HG02981 (cell line): ENCODE data around the gene HIRIP3.
"Not testable (repeated sequence)": the region's sequence is repeated elsewhere in the genome, so short reads cannot be mapped to it uniquely, and the experiment has no call there.

Experiments used
- ATAC-seq: cut with Tn5 transposase; IDR thresholded peaks from one replicate; pipeline ENCODE4 v1.9.1; 2021; ENCODE audit warnings: mild to moderate bottlenecking, moderate library complexity; ENCODE audit not compliant: unreplicated experiment

HIRIP3 gene, protein sequence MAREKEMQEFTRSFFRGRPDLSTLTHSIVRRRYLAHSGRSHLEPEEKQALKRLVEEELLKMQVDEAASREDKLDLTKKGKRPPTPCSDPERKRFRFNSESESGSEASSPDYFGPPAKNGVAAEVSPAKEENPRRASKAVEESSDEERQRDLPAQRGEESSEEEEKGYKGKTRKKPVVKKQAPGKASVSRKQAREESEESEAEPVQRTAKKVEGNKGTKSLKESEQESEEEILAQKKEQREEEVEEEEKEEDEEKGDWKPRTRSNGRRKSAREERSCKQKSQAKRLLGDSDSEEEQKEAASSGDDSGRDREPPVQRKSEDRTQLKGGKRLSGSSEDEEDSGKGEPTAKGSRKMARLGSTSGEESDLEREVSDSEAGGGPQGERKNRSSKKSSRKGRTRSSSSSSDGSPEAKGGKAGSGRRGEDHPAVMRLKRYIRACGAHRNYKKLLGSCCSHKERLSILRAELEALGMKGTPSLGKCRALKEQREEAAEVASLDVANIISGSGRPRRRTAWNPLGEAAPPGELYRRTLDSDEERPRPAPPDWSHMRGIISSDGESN

DNA sequence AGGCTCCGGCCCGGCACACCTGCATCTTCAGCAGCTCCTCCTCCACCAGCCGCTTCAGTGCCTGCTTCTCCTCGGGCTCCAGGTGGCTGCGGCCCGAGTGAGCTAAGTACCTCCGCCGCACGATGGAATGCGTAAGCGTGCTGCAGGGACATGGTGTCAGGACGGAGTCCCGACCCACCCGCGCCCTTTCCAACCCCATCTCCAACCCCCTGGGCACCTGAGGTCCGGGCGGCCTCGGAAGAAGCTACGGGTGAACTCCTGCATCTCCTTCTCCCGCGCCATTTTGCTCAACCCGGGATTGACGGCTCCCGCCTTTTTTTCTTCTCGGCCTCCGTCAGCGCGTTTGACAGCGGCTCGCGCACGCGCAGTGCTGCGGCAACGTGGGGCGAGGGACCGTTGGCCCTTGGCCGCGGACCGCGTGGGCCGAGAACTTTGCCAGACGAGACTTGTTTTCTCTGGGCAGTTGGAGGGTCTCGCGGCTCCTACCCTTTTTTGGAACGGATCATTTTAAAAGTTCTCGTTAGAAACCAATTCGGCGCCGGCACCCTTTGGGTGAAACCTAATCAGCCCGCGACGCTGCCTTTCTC is at the start of gene HIRIP3:
Gene HIRIP3 (minus strand): TSS at position 294 of the 587 bp plus-strand sequence. CDS start 12 bp downstream, at position 282.
- ATAC-seq, result peak; percentile 32

DNA sequence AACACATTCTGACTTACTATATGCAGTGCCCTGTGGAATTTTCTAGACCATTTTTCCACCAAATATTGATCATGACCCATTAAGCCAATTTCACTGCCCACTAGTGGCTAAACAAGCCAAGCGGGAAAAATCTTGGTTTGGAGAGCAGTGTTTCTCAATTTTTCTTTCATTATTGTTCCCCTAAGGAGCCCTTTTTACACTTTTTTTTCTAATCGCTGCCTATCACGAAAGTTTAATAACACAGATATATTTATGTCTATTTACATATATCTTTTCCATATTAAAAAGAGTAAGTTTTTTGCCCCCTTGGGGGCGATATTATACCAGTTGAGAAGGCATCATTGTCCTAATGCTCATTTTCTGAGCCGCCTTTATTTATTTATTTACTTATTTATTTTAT is 46.4 kb upstream of the HIRIP3 start:
- ATAC-seq, result no peak

DNA sequence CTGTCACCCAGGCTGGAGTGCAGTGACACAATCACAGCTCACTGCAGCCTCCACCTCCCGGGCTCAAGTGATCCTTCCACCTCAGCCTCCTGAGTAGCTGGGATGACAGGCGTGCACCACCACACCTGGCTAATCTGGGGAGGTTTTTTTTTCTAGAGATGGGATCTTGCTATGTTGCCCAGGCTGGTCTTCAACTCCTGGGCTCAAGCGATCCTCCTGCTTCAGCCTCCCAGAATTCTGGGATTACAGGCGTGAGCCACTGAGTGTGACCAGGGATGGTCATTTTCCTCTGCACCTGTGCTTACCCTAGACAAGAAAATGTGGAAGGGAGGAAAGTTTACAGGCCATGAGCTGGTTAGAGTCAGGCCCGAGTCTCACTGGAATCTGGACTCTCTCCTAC is 45.3 kb upstream of the HIRIP3 start:
- ATAC-seq, result not testable (repeated sequence)

DNA sequence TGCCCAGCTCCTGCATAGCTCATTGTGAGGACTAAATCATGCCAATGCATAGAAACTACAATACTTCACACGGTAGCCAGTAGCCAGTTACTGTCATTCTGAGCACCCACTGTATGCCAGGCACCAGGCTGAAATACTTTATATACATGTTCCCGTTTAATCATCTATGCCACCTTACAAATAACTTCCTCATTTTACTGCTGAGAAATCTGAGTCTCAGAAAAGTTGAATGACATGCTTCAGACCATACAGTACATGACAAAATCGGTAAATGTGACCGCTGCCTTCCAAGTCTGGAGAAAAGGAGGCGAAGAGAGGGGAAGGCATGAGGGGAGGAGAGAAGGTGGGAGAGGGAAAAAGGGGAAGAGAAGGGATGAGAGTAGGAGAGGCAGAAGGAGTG is 44.8 kb upstream of the HIRIP3 start:
- ATAC-seq, result no peak

DNA sequence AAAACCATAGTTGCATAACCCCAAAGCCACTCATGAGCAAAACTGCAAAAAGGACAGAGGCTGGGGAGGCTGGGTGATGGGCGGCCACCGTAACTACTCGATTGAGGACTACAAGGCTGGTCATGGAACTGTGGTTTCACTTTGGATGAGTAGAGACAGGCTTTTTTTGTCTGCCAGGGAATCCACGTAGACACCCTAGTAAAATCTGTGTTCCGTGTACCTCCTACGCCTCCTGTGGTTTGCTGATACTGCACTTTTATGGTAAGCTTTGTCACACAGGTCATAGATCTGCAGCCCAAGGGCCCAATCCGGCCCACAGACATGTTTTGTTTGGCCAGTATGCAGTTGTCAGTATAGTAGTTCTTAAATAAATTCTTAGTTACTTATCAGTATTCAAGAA is 37.9 kb upstream of the HIRIP3 start:
- ATAC-seq, result no peak

DNA sequence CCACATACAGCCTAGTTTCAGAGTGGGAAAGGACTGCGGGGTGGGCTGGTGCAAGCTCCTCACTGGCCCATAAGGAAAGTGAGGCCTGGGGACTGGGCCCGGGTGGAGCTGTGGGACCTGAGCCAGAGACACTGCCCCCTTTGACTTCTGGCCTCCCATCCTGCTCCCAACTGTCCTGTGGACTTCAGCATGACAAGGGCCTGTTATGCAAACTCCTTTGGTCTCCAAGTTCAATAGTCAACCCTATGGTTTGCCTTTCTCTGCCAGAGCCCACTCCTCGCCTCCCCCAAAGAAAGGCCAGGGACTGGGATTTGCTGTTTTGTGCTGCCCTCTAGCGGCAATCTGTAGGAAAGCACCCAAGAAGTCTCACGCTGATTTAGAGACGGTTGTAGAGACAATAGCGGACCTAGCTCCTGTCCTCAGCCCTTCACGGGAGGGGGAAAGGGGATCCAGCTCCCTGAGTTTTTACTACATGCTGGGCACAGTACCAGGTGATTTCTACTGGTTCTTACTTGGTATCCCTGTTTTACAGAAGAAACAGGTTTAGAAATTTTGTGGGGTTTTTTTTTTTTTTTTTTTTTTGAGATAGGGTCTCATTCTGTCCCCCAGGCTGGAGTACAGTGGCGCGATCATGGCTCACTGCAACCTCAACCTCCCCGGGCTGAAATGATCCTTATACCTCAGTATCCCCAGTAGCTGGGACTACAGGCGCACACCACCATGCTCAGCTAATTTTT is 36.8 kb upstream of the HIRIP3 start:
- ATAC-seq, result no peak

DNA sequence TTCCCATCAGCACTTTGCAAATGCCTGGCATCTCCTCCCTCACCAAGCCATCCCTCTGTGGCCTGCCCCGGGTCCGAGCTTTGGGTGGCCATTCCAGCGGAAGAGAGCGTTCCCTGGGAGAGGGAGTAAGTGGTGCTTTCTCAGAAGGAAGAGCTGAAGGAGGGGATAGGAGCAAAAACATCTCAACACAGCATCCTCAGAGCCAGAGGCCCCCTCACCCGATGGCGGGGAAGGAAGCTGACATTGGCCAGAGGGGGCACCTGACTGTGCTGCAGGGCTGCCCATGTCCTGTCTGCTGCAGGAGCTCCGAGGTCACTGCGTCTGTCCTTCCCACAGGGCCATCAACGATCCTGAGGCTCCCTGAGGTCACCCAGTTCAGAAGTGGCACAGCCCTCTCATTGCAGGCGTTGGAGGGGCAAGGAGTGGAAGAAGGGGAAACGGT is 36.1 kb upstream of the HIRIP3 start:
- ATAC-seq, result no peak

DNA sequence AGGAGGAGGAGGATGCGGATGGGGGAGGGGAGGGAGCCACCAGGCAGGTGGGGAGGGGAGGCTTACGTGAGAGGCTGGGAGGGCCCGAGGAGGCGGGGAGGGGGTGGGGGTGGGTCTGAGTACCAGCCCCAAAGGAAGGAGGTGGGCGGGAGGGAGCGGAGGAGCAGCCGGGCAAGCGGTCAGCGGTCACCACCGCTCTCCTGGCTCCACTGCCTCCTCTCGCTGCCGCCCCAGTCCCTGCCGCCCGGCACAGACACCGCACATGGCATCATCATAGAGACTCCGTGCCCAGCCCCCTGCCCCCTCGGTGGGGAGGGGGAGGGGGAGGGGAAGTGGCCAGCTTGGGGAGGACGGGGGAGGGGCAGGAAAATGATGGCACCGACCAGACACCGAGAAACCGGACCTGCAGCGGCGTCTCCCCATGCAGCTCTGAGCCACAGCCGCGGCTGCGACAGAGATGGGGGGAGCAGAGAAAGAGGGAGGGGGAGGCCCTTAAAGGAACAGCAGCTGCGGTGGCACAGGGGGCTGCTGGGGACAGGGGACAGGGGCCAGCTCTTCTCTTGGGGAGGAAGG is 35.5 kb upstream of the HIRIP3 start, which contains the start of gene TLCD3B:
Gene TLCD3B (minus strand): TSS at position 431 of the 573 bp plus-strand sequence. CDS start 744 bp downstream, outside the sequence.
- no peak for ATAC-seq

DNA sequence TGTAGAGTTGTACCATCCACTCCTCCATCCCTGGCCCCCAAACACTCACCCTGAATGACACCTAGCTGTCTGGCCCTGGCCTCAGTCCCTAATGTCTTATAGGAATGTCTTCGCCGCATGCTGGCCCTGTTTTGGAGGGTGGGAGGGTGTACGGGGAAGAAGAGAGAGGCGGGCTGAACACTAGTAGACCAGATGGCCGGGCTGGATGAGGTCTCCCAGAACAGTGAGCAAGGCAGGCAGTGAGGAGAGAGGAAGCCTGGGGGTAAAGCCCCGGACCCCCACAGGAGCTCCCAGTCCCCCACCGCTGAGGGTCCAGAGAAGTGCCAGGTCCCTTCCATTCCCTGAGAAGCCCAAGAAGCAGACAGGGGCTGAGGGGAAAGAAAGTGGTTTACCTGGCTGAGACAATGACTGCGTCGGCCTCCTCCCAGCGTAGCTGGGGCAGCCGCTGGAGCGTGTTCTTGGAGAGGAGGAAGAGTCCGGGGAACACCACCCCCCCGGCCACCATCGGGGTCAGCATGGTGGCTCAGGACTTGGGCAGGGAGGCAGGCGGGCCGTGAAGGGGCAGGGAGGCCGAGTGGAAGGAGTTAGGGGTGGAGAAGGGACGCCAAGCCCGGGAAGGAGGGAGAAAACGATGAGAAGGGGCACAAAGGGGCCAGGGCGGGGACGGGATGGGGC is 34.7 kb upstream of the HIRIP3 start:
- ATAC-seq, result no peak

DNA sequence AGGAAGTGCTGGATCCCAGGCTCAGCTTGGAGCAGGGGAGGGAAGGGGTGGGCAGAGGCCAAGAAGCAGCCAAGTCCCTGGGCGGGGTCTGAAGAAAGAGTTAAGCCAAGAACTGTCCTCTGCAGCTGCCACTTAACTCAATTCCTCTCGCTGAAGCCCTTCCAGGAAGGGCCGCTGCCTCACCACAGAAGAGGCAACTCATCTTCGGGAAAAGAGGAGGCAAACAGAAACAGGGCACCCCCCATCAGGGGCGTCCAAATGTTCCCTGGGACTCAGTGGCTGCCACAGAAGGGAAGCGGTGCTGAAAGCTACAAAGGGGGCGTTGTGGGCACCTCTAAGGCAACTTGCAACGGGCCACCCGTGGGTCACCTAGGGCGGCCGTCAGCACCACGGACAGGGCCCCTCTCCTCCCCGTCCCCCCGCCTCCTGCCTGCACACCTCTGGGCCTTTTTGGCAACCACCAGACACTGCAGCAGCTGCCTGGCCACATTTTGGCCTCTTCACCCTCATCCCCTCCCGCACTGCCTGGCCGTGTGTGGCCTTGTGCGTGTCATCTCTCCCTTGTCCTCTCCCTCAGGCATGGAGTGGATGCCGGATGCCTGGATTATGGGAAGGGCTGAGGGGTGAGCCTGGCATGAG is 33.1 kb upstream of the HIRIP3 start:
- ATAC-seq, result no peak

DNA sequence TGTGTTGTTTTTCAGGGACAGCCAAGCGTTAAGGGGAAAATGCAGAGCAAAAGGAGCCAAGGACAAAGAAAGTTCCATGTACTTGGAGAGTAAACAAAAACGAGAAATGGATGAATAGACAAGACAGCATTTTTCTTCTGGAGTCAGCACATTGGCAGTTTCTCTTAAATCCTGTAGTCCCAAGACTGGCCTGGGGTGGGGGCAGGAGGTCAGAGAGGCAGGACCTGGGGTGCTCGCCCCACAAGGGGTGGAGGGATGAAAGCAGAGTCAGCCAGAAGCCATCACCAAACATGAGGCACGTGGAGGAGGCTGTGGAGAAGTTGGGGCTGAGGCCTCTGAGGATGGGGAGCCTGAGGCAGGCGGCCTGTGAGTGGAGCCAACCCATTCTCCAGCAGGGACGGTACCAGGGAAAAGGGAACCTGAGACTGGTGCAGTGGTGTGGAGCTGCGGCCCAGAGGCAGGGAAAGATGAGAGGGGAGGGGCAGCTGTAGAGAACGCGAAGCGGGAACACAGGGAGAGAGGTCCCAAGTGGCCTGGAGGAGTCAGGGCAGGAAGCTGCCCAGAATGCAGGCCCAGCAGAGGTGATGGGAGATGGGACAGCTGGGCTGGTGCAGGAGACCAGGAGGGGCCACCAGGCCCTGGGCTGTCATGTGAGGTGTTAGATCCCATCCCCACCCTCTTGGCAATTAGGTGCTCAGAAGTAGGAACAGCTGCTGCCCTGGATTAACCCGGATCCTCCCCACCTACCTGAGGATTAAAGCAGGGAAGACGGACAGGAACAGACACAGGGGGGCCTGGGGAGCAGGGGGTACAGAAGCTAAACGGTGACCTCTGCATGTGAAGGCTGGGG is 32.4 kb upstream of the HIRIP3 start:
- ATAC-seq, result no peak

DNA sequence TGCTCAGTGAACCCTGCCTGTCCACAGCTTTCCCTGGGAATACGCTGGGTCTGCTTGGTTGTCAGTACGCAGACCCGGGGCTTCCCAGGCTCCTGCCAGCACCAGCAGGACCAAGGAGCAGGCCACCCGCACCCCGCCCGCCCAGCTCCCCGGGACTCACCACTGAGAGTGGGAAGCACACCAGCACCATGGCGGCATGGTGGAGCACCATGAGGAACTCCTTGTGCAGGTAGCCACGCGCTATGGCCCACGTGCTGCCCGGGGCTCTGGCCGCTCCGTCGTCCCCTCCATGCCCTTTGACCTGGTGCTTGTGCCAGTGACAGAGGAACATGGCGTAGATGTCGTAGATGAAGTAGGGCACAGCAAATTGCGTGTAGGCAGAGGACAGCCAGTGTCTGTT is 31.0 kb upstream of the HIRIP3 start:
- no peak for ATAC-seq

DNA sequence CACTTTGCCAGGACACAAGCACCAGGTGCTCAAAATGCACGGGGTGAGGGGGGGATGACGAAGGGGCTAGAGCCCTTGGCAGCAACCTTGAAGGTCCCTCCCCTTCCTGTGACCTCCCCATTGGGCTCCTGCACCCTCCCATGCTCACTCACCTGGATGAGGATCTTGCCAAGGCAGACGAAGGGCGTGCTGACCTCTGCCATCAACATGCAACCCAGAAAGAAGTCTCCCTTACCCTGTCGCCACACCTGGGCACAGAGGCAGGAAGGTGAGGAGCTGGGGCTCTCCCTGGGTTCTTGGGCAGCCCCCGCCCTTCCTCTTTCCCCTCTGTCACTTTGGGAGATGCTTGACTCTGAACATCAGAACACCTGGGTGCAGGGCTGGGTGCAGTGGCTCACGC is 30.2 kb upstream of the HIRIP3 start:
- ATAC-seq, result no peak

DNA sequence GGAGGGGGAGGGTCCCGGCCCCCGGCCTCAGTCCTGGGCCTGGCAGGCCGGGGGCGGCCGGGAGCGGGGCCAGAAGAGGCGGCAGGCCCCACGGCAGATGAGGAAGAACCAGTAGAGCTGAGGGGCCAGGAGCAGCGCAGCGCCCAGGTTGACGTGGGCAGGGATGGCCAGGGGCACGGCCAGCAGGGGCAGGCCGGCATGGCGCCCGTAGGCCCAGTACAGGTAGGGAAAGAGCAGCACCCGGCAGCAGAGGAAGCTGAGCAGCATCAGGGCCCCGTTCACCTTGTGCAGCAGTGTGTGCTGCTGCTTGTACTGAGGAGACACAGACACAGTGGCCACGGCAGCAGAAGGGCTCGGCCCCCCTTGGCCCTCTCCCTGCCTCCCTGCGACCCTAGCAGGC is 29.7 kb upstream of the HIRIP3 start:
- no peak for ATAC-seq

DNA sequence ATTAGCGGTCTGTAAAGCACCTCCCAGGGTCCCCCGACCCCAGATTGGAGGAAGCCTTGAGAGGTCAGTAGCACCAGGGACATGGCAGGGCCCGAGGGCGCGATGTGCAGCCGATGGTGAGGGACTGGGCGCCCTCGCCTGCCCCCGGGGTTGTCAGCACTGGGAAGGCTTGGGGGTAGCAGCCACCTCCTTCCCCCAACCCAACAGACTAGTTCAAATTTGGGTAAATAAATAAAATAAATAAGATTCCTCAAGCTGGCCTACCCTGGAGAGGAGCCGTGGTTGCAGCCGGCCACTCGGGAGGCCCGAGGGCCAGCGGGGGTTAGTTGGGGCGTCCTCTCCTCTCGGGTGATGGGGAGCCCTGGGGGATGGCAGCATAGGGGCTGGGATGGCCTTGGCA is 29.0 kb upstream of the HIRIP3 start:
- no peak for ATAC-seq

DNA sequence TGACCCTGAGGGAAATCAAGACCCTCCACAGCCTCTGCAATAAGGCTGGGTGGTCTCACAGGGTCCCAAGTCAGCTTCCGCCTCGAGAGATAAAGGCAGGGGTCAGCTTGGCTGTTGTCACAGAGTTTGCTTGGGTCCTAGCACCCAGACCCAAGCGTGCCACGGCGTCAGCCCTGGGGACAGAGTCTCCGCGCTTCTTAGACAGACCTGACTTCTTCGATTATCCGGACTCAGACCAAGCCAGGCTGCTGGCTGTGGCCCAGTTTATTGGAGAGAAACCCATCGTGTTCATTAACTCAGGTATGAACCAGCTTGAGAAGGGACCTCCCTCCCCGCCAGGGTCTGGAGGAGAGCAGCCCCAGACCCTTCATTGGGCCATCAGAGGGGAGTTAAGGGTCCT is 28.2 kb upstream of the HIRIP3 start:
- ATAC-seq, result no peak

DNA sequence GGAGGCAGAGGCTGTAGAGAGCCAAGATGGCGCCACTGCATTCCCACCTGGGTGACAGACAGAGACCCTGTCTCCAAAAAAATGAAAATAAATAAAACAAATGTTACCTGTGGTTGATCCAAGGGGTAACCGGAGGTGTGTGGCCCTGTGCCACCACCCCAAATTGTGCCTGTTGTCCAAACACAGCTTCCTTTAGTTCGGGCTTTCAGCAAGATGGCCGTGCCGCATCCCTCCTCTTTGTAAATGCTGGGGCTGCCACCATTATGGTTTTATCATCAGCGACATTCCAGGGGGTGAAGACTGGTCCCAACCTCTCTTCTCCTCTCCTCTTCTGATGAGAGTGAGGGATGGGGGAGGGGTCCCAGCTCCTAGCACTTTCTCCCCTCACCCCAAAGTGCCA is 27.5 kb upstream of the HIRIP3 start, which contains the start of gene C16orf92:
Gene C16orf92 (plus strand): TSS at position 312 of the 400 bp plus-strand sequence. CDS start 143 bp downstream, outside the sequence.
- no peak for ATAC-seq

DNA sequence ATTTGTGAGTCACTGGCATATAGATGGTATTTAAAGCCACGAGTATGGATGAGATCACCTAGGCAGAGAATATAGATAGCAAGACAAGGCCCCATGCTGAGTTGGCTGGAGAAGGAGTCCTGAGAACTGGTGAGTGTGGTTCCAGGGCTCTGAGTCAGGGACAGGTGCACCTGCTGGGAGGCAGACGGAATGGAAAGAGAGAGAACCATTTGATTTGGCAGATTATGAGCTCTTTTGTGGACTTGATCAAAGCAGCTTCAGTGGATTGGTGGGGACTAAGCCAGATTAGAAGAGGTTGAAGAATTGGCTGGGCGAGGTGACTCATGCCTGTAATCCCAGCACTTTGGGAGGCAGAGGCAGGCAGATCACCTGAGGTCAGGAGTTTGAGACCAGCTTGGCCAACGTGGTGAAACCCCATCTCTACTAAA is 23.3 kb upstream of the HIRIP3 start:
- no peak for ATAC-seq

DNA sequence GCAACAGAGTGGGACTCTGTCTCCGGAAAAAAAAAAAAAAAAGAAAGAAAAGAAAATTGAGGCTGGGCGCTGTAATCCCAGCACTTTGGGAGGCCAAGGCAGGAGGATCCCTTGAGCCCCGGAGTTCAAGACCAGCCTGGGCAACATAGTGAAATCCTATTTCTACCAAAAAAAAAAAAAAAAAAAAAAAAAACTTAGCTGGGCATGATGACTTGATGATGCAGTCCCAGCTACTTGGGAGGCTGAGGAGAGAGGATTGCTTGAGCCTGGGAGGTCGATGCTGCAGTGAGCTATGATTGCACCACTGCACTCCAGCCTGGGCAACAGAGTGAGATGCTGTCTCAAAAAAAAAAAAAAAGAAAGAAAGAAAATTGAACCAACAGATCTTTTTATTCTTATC is 22.5 kb upstream of the HIRIP3 start:
- not testable (repeated sequence) for ATAC-seq
